GM12878 (cell line): ENCODE results near the gene SERPINH1.

Source experiments
- ATF2 ChIP-seq: IDR thresholded peaks from 2 replicates; pipeline ENCODE4 v1.6.1; 2012; ENCODE audit warnings: low read length, inconsistent platforms
- CHD1 ChIP-seq: IDR thresholded peaks from 2 replicates; pipeline ENCODE4 v1.6.1; 2012; ENCODE audit warnings: low read depth, low read length, improper control_type of control experiment
- EZH2 ChIP-seq: IDR thresholded peaks from 2 replicates; pipeline ENCODE4 v1.6.1; 2012; ENCODE audit warnings: low read depth, mild to moderate bottlenecking, control low read depth, inconsistent platforms, low read length, borderline replicate concordance; ENCODE audit not compliant: control insufficient read depth
- KLF5 ChIP-seq: fragments of 450-650 bp; IDR thresholded peaks from 2 replicates; pipeline ENCODE4 v1.6.1; 2014; ENCODE audit warnings: mild to moderate bottlenecking; ENCODE audit not compliant: partially characterized antibody
- POLR2A ChIP-seq: IDR thresholded peaks from 2 replicates; pipeline ENCODE4 v1.6.1; 2011; ENCODE audit warnings: low read depth, mild to moderate bottlenecking, low read length
- TCF12 ChIP-seq: IDR thresholded peaks from 2 replicates; pipeline ENCODE4 v1.6.1; 2011; ENCODE audit warnings: low read depth, mild to moderate bottlenecking, low read length

GRCh38 chr11:75547177-75547576, 14.9 kb upstream of the SERPINH1 start:
- TF ChIP-seq ATF2 (no peak), POLR2A (no peak), TCF12 (no peak), EZH2 (no peak), CHD1 (no peak), KLF5 (no peak)
